A549 (cell line): ENCODE results near the gene SLC22A23. TPM values are rescaled to one million over a fixed set of nuclear protein-coding genes. Genes with fewer than 3 reads are reported as not detected.
A peak's percentile ranks its signal among the peaks of the same experiment; 100 is the strongest.

Experiments
- ATAC-seq, 2 experiments: fragments of 200-7000 bp in 1 of 2; fragments of >200 bp in 1 of 2; cut with Nextera tagmentation in 1 of 2; cut with Tn5 transposase in 1 of 2; 3 replicates each; pipeline versions ENCODE4 v1.8.0 to v1.9.1; 2018 to 2020; ENCODE audit warnings: mild to moderate bottlenecking in 1 of 2, moderate library complexity in 1 of 2
- CTCF ChIA-PET: fragments of 300-600 bp; sonication (Branson Sonifier 250); formaldehyde crosslinking; extraction: SDS; loops from one replicate; lab custom pipeline; 2021; ENCODE audit warnings: antibody characterized with exemption, inconsistent platforms; lab: Yijun Ruan, JAX
- POLR2A ChIA-PET: fragments of 350-600 bp; formaldehyde crosslinking; extraction: SDS; loops from one replicate; lab custom pipeline; 2021; ENCODE audit warnings: antibody characterized with exemption, inconsistent platforms; lab: Yijun Ruan, JAX
- DNase-seq, 2 experiments: peaks; one replicate each; pipeline versions ENCODE4 v3.0.0 to v3.0.0-alpha.2; 2011 to 2016; ENCODE audit warnings: low read depth in 1 of 2, low spot score in 1 of 2
- FAIRE-seq: peaks from 2 replicates; lab custom pipeline; 2011; peaks lifted over from hg19 to GRCh38; lab: Jason Lieb, UNC
- H3K27ac ChIP-seq, 2 experiments: fragments of >200 bp; sonication (Bioruptor Twin); formaldehyde crosslinking; 3 replicates each; pipeline ENCODE4 v1.5.1; 2016 to 2017
- H3K4me1 ChIP-seq: fragments of >200 bp; sonication (Bioruptor Twin); formaldehyde crosslinking; 3 replicates; pipeline ENCODE4 v1.6.1; 2016
- H3K4me2 ChIP-seq: fragments of >200 bp; sonication (Bioruptor Twin); formaldehyde crosslinking; 3 replicates; pipeline ENCODE4 v1.6.1; 2016
- H3K4me3 ChIP-seq: fragments of >200 bp; sonication (Bioruptor Twin); formaldehyde crosslinking; 3 replicates; pipeline ENCODE4 v1.5.1; 2016
- H3K9me3 ChIP-seq: fragments of >200 bp; sonication (Bioruptor Twin); formaldehyde crosslinking; 3 replicates; pipeline ENCODE4 v1.6.1; 2016
- ATOH8 ChIP-seq: fragments of 250-450 bp; sonication (Bioruptor Pico); IDR thresholded peaks from 2 replicates; pipeline ENCODE4 v1.5.0; 2020; ENCODE audit warnings: low read depth, mild to moderate bottlenecking, moderate library complexity
- BHLHE40 ChIP-seq: IDR thresholded peaks from 2 replicates; pipeline ENCODE4 v1.6.1; 2012; ENCODE audit warnings: low read depth, low read length, inconsistent platforms
- CBX8 ChIP-seq: fragments of 200-600 bp; sonication (generic); IDR thresholded peaks from 2 replicates; pipeline ENCODE4 v1.6.1; 2016
- CHD2 ChIP-seq: fragments of 150-350 bp; IDR thresholded peaks from 2 replicates; pipeline ENCODE4 v1.6.1; 2014; ENCODE audit warnings: low read length; ENCODE audit not compliant: partially characterized antibody
- CHD4 ChIP-seq: fragments of 200-600 bp; sonication (generic); IDR thresholded peaks from 2 replicates; pipeline ENCODE4 v1.6.1; 2016; ENCODE audit warnings: antibody characterized with exemption, mild to moderate bottlenecking, borderline replicate concordance
- E2F6 ChIP-seq: IDR thresholded peaks from 2 replicates; pipeline ENCODE4 v1.6.1; 2012; ENCODE audit warnings: low read depth, borderline replicate concordance
- EHF ChIP-seq: fragments of 250-450 bp; sonication (Bioruptor Pico); IDR thresholded peaks from 2 replicates; pipeline ENCODE4 v1.5.0; 2020; ENCODE audit warnings: mild to moderate bottlenecking
- FOSB ChIP-seq: fragments of 250-450 bp; sonication (Bioruptor Pico); IDR thresholded peaks from 2 replicates; pipeline ENCODE4 v1.5.0; 2020; ENCODE audit warnings: mild to moderate bottlenecking, moderate library complexity
- HES2 ChIP-seq: fragments of >200 bp; sonication (Bioruptor Twin); formaldehyde crosslinking; IDR thresholded peaks from 2 replicates; pipeline ENCODE4 v1.6.1; 2016
- HMGXB4 ChIP-seq: fragments of 250-450 bp; sonication (Bioruptor Pico); IDR thresholded peaks from 2 replicates; pipeline ENCODE4 v1.5.0; 2021; ENCODE audit warnings: mild to moderate bottlenecking, moderate library complexity, borderline replicate concordance
- JUNB ChIP-seq: fragments of >200 bp; sonication (Bioruptor Twin); formaldehyde crosslinking; IDR thresholded peaks from 2 replicates; pipeline ENCODE4 v1.6.1; 2016
- MAFK ChIP-seq: fragments of 450-650 bp; IDR thresholded peaks from 2 replicates; pipeline ENCODE4 v1.6.1; 2014; ENCODE audit not compliant: partially characterized antibody
- NFE2L2 ChIP-seq: fragments of 150-350 bp; conservative IDR thresholded peaks from 2 replicates; pipeline ENCODE4 v1.6.1; 2014; ENCODE audit warnings: low read length
- NR3C1 ChIP-seq: fragments of >200 bp; sonication (Bioruptor Twin); formaldehyde crosslinking; IDR thresholded peaks from 3 replicates; pipeline ENCODE4 v1.6.1; 2017
- POLR2A ChIP-seq: IDR thresholded peaks from 2 replicates; pipeline ENCODE4 v1.6.1; 2012; ENCODE audit warnings: mild to moderate bottlenecking, low read length
- RCOR1 ChIP-seq: fragments of 150-350 bp; IDR thresholded peaks from 2 replicates; pipeline ENCODE4 v1.6.1; 2014; ENCODE audit warnings: antibody characterized with exemption, low read length, low read depth
- RNF2 ChIP-seq: fragments of 200-600 bp; sonication (generic); IDR thresholded peaks from 2 replicates; pipeline ENCODE4 v1.6.1; 2016; ENCODE audit warnings: low read depth, mild to moderate bottlenecking, antibody characterized with exemption, moderate library complexity, borderline replicate concordance
- SMC3 ChIP-seq: fragments of >200 bp; sonication (Bioruptor Twin); formaldehyde crosslinking; IDR thresholded peaks from 3 replicates; pipeline ENCODE4 v1.6.1; 2018; ENCODE audit warnings: inconsistent platforms
- SREBF2 ChIP-seq: fragments of 450-650 bp; IDR thresholded peaks from 2 replicates; pipeline ENCODE4 v1.6.1; 2014; ENCODE audit warnings: mild to moderate bottlenecking, moderate library complexity
- TP53 ChIP-seq: fragments of 250-450 bp; sonication (Bioruptor Pico); IDR thresholded peaks from 2 replicates; pipeline ENCODE4 v1.5.0; 2021; ENCODE audit warnings: mild to moderate bottlenecking, moderate library complexity
- USF2 ChIP-seq: fragments of 450-650 bp; IDR thresholded peaks from 2 replicates; pipeline ENCODE4 v1.6.1; 2014; ENCODE audit warnings: antibody characterized with exemption
- ZC3H11A ChIP-seq: fragments of 450-650 bp; IDR thresholded peaks from 2 replicates; pipeline ENCODE4 v1.6.1; 2014; ENCODE audit warnings: antibody characterized with exemption, mild to moderate bottlenecking
- ZFP36 ChIP-seq: fragments of 450-650 bp; IDR thresholded peaks from 2 replicates; pipeline ENCODE4 v1.6.1; 2014; ENCODE audit warnings: borderline replicate concordance; ENCODE audit not compliant: partially characterized antibody
- ZSCAN20 ChIP-seq: fragments of 250-450 bp; sonication (Bioruptor Pico); IDR thresholded peaks from 2 replicates; pipeline ENCODE4 v1.8.0; 2022; ENCODE audit warnings: mild to moderate bottlenecking, moderate library complexity
- WGBS: methylation state at CpG from one replicate; pipeline ENCODE4 v1.1.6; 2017; ENCODE audit errors: missing lambda C conversion rate; 5-methylcytosine and 5-hydroxymethylcytosine counted together
- polyA plus RNA-seq, 4 experiments: library from polyadenylated mRNA; depleted of rRNA in 3 of 4; stranded (reverse); fragments of >200 nt; fragmentation: RNase III in 1 of 4; extraction: RNeasy Plus Mini Kit Qiagen cat#74134 plus additional on column Dnase treatment in 1 of 4; gene quantifications; 2 replicates in 3 of 4; 3 replicates in 1 of 4; pipeline ENCODE4 v1.2.3, GENCODE V29; 2011 to 2017

The SLC22A23 gene
- polyA plus RNA-seq, 2 of the 4 experiments (the other 2 are of a cell fraction): 4.4 to 6.2 TPM

GRCh38 chr6:3389390-3390167 lies 67.3 kb downstream of the SLC22A23 start:
- CTCF ChIA-PET: no interaction called here
- no peak overlapping the region for H3K4me2 ChIP-seq
- FAIRE-seq: no peak

GRCh38 chr6:3388786-3389185 lies 68.1 kb downstream of the SLC22A23 start:
- no peak for DNase-seq
- no peak overlapping the region for H3K27ac ChIP-seq

More at GRCh38 chr6:3389390-3390167, 67.3 kb downstream of the SLC22A23 start:
- DNase-seq (no peak), ATAC-seq (no peak)
- WGBS: 93% methylated on average over 13 of the region's 15 CpGs
- Histone ChIP-seq H3K27ac (peak overlapping the region in 1 of 2 experiments; percentile 37; a peak in 1 of 6 replicates), H3K4me1 (peaks cover 48% of the 10 kb centered on the region), H3K9me3 (no peaks in the 10 kb centered on the region), H3K4me3 (no peak overlapping the region)
- POLR2A ChIA-PET: no interaction called here
- TF ChIP-seq CHD2: no peak
- TF ChIP-seq CBX8: no peak

GRCh38 chr6:3386374-3386857 lies 70.4 kb downstream of the SLC22A23 start:
- H3K4me1 ChIP-seq: peaks cover 53% of the 10 kb centered on the region
- no peak for DNase-seq
- ChIA-PET CTCF (interaction anchor here (0.8 to 1.7 kb wide), 2 partner anchors 12 to 346 kb away, joined by 3 to 4 read pairs; no protein-coding TSS in a partner anchor), POLR2A (no interaction called here)
- FAIRE-seq: no peak
- 86% methylated on average over 7 of the region's 11 CpGs for WGBS
- ATAC-seq: no peak
- no peak for TF ChIP-seq RCOR1
- no peak for TF ChIP-seq NFE2L2
- no peak for TF ChIP-seq USF2
- TF ChIP-seq NR3C1: no peak
- no peak for TF ChIP-seq TP53 (CRISPR knock-in tag)
- TF ChIP-seq HMGXB4 (CRISPR knock-in tag): no peak
- no peak overlapping the region for H3K27ac ChIP-seq
- H3K4me2 ChIP-seq: no peak overlapping the region
- H3K4me3 ChIP-seq: no peak overlapping the region
- no peaks in the 10 kb centered on the region for H3K9me3 ChIP-seq

More at GRCh38 chr6:3388786-3389185, 68.1 kb downstream of the SLC22A23 start:
- H3K4me2 ChIP-seq: no peak overlapping the region
- ATAC-seq: no peak
- no peak overlapping the region for H3K4me3 ChIP-seq
- H3K9me3 ChIP-seq: no peaks in the 10 kb centered on the region
- TF ChIP-seq POLR2A (no peak), SREBF2 (no peak), SMC3 (no peak), EHF (CRISPR knock-in tag) (no peak), ZFP36 (no peak), ZSCAN20 (CRISPR knock-in tag) (no peak), MAFK (no peak), HES2 (no peak), JUNB (no peak), CBX8 (no peak), ZC3H11A (no peak), RNF2 (no peak), BHLHE40 (no peak), CHD4 (no peak), E2F6 (no peak), ATOH8 (no peak), FOSB (CRISPR knock-in tag) (no peak)
- H3K4me1 ChIP-seq: peaks cover 46% of the 10 kb centered on the region
- CTCF ChIA-PET: no interaction called here
- POLR2A ChIA-PET: no interaction called here
- 84% methylated on average over 9 of the region's 9 CpGs for WGBS
- FAIRE-seq: no peak
